ENCODE measurements around the gene ALPL. TPM values are rescaled to one million over a fixed set of nuclear protein-coding genes. Genes with fewer than 3 reads are reported as not detected.

Gene ALPL
- total and polyA plus RNA-seq, 2 donors (not counting 1 experiment from before 2014, with no cell fraction given): 1.3 to 3.6 TPM

- no peak overlapping the region for H2AFZ ChIP-seq (ENCODE audit: low read length)
- no peaks in the 10 kb centered on the region for H4K20me1 ChIP-seq (ENCODE audit: control insufficient read depth, extremely low read depth, insufficient read depth, low read length)
- H3K4me2 ChIP-seq (ENCODE audit: extremely low read depth, insufficient read depth, low read length): no peak overlapping the region
- no peak overlapping the region for H3K9ac ChIP-seq (ENCODE audit: insufficient read depth, low read length)
- no peaks in the 10 kb centered on the region for H3K79me2 ChIP-seq (ENCODE audit: control insufficient read depth, insufficient read depth, low read length)
- H3K27ac ChIP-seq (ENCODE audit: insufficient read depth, low read length): no peak overlapping the region
- no peak overlapping the region for H3K4me3 ChIP-seq (replicated peaks in 1 of 4; ENCODE audit: control extremely low read depth in 1 of 4, insufficient read depth in 1 of 4, low read depth in 3 of 4, low read length in 4 of 4)
- no peaks in the 10 kb centered on the region for H3K9me3 ChIP-seq (ENCODE audit: control insufficient read depth, insufficient read depth, low read depth, low read length)
- H3K27me3 ChIP-seq (ENCODE audit: control insufficient read depth, insufficient read depth, low read length): no peaks in the 10 kb centered on the region
- no peak for DNase-seq (ENCODE audit: low read depth in 2 of 2)
- H3K4me1 ChIP-seq (ENCODE audit: control insufficient read depth, extremely low read depth, insufficient read depth, low read length): peaks cover 4% of the 10 kb centered on the region
- H3K36me3 ChIP-seq (ENCODE audit: control insufficient read depth, insufficient read depth, low read length): no peaks in the 10 kb centered on the region
- TF ChIP-seq CTCF (conservative IDR thresholded peaks at IDR 0.05 in 1 of 2, IDR thresholded peaks at IDR 0.05 in 1 of 2; ENCODE audit: low read depth in 1 of 2, low read length in 2 of 2) (no peak), EZH2 (IDR thresholded peaks at IDR 0.05; ENCODE audit: low read length, missing control alignments) (no peak)
Measured at GRCh38 chr1:21589618-21590017, 80.4 kb downstream of the ALPL start.

GRCh38 chr1:21590126-21590880 lies 81.1 kb downstream of the ALPL start:
- Histone ChIP-seq H3K9me3 (ENCODE audit: control insufficient read depth, insufficient read depth, low read depth, low read length) (no peaks in the 10 kb centered on the region), H3K79me2 (ENCODE audit: control insufficient read depth, insufficient read depth, low read length) (no peaks in the 10 kb centered on the region), H3K36me3 (ENCODE audit: control insufficient read depth, insufficient read depth, low read length) (no peaks in the 10 kb centered on the region), H4K20me1 (ENCODE audit: control insufficient read depth, extremely low read depth, insufficient read depth, low read length) (no peaks in the 10 kb centered on the region), H3K4me2 (ENCODE audit: extremely low read depth, insufficient read depth, low read length) (no peak overlapping the region), H3K9ac (ENCODE audit: insufficient read depth, low read length) (no peak overlapping the region), H3K27ac (ENCODE audit: insufficient read depth, low read length) (no peak overlapping the region), H3K27me3 (ENCODE audit: control insufficient read depth, insufficient read depth, low read length) (no peaks in the 10 kb centered on the region), H3K4me3 (replicated peaks in 1 of 4; ENCODE audit: control extremely low read depth in 1 of 4, insufficient read depth in 1 of 4, low read depth in 3 of 4, low read length in 4 of 4) (no peak overlapping the region), H3K4me1 (ENCODE audit: control insufficient read depth, extremely low read depth, insufficient read depth, low read length) (peaks cover 4% of the 10 kb centered on the region), H2AFZ (ENCODE audit: low read length) (no peak overlapping the region)
- TF ChIP-seq EZH2 (IDR thresholded peaks at IDR 0.05; ENCODE audit: low read length, missing control alignments): no peak
- TF ChIP-seq CTCF (conservative IDR thresholded peaks at IDR 0.05 in 1 of 2, IDR thresholded peaks at IDR 0.05 in 1 of 2; ENCODE audit: low read depth in 1 of 2, low read length in 2 of 2): no peak
- DNase-seq (ENCODE audit: low read depth in 2 of 2): no peak

- peak; percentile 38 for TF ChIP-seq EZH2 (IDR thresholded peaks at IDR 0.05; ENCODE audit: low read length, missing control alignments)
- TF ChIP-seq CTCF (conservative IDR thresholded peaks at IDR 0.05 in 1 of 2, IDR thresholded peaks at IDR 0.05 in 1 of 2; ENCODE audit: low read depth in 1 of 2, low read length in 2 of 2): no peak
- Histone ChIP-seq H2AFZ (ENCODE audit: low read length) (no peak overlapping the region), H3K79me2 (ENCODE audit: control insufficient read depth, insufficient read depth, low read length) (no peaks in the 10 kb centered on the region), H3K4me3 (replicated peaks in 1 of 4; ENCODE audit: control extremely low read depth in 1 of 4, insufficient read depth in 1 of 4, low read depth in 3 of 4, low read length in 4 of 4) (no peak overlapping the region), H3K4me2 (ENCODE audit: extremely low read depth, insufficient read depth, low read length) (no peak overlapping the region), H4K20me1 (ENCODE audit: control insufficient read depth, extremely low read depth, insufficient read depth, low read length) (no peaks in the 10 kb centered on the region), H3K36me3 (ENCODE audit: control insufficient read depth, insufficient read depth, low read length) (no peaks in the 10 kb centered on the region), H3K9me3 (ENCODE audit: control insufficient read depth, insufficient read depth, low read depth, low read length) (no peaks in the 10 kb centered on the region), H3K4me1 (ENCODE audit: control insufficient read depth, extremely low read depth, insufficient read depth, low read length) (peaks cover 4% of the 10 kb centered on the region), H3K27ac (ENCODE audit: insufficient read depth, low read length) (no peak overlapping the region), H3K9ac (ENCODE audit: insufficient read depth, low read length) (no peak overlapping the region), H3K27me3 (ENCODE audit: control insufficient read depth, insufficient read depth, low read length) (no peaks in the 10 kb centered on the region)
- no peak for DNase-seq (ENCODE audit: low read depth in 2 of 2)
Measured at GRCh38 chr1:21590934-21591333, 81.7 kb downstream of the ALPL start.

All from fibroblast of lung (primary cell).